Right lobe of liver (tissue), 6 donors: Measurements from ENCODE around the gene ABHD16B. TPM values are rescaled to one million over a fixed set of nuclear protein-coding genes. Genes with fewer than 3 reads are reported as not detected.

Experiments
- ATAC-seq, 4 donors: fragments of 200-7000 bp; cut with Tn5 transposase; one replicate each; pipeline ENCODE4 v1.9.1; 2020; ENCODE audit warnings: mild to moderate bottlenecking in 4 of 4, moderate library complexity in 4 of 4
- DNase-seq, 3 donors: peaks; one replicate each; pipeline ENCODE4 v3.0.0-alpha.2; 2020
- H3K27ac ChIP-seq, 3 donors: fragments of 200-600 bp; one replicate each; pipeline ENCODE4 v1.8.0; 2022
- H3K27me3 ChIP-seq, 2 donors: fragments of 200-600 bp; one replicate each; pipeline ENCODE4 v1.8.0; 2022
- H3K36me3 ChIP-seq, 4 donors: fragments of 200-600 bp; sonication (generic) in 1 of 4; one replicate each; pipeline versions ENCODE4 v1.5.1 to v1.8.0; 2017 to 2022; ENCODE audit warnings: control low read depth in 1 of 4
- H3K4me1 ChIP-seq, 4 donors: fragments of 200-600 bp; sonication (generic) in 1 of 4; one replicate each; pipeline versions ENCODE4 v1.5.1 to v1.8.0; 2017 to 2022; ENCODE audit warnings: control low read depth in 1 of 4
- H3K4me3 ChIP-seq, 3 donors: fragments of 200-600 bp; one replicate each; pipeline ENCODE4 v1.8.0; 2022
- H3K9me3 ChIP-seq, 4 donors: fragments of 200-600 bp; sonication (generic) in 1 of 4; one replicate each; pipeline versions ENCODE4 v1.5.1 to v1.8.0; 2017 to 2022; ENCODE audit warnings: control low read depth in 1 of 4
- POLR2A ChIP-seq: fragments of 450-650 bp; IDR thresholded peaks from one replicate; pipeline ENCODE4 v1.6.1; 2017; ENCODE audit warnings: antibody characterized with exemption, mild to moderate bottlenecking
- WGBS: methylation state at CpG from one replicate; pipeline ENCODE4 v1.1.6; 2018; ENCODE audit warnings: low coverage, low lambda C conversion rate; ENCODE audit not compliant: insufficient coverage; ENCODE audit errors: missing lambda C conversion rate; 5-methylcytosine and 5-hydroxymethylcytosine counted together
- intact Hi-C, 2 donors: fragments of 100-400 bp; cut with DNase I; formaldehyde crosslinking; loops; one replicate each; pipeline versions ENCODE4 v1.11.2 to v1.14.1; 2022
- total RNA-seq, 6 experiments: library from RNA; depleted of rRNA in 2 of 6; stranded (reverse); fragments of >200 nt in 2 of 6; fragmentation: NEBNext Ultra II Directional in 3 of 6; extraction: Animal tissue kit (Norgen Biotek cat#: 25700) in 3 of 6; gene quantifications; one replicate each; pipeline versions ENCODE4 v1.1.0 to v1.2.4, GENCODE V29; 2016 to 2023
- TF ChIP-seq, protein P1 (sequence below), 4 donors: fragments of 200-600 bp in 3 of 4; fragments of 450-650 bp in 1 of 4; IDR thresholded peaks; one replicate each; pipeline versions ENCODE4 v1.5.1 to v1.8.0; 2016 to 2022; ENCODE audit warnings: antibody characterized with exemption in 4 of 4, mild to moderate bottlenecking in 2 of 4
- donor health status: DM: no; HTN: yes; CAD: no.
- donor health status: DM: no; HTN: no; CAD: no.
- donor health status: DM: no; HTN: no; CAD: no.
- donor health status: DM: no; HTN: yes; CAD: no.
- donor health status: DM: no; HTN: yes; CAD: no.

ABHD16B gene
- total RNA-seq, 6 experiments from 2014 or later, result not detected

DNA sequence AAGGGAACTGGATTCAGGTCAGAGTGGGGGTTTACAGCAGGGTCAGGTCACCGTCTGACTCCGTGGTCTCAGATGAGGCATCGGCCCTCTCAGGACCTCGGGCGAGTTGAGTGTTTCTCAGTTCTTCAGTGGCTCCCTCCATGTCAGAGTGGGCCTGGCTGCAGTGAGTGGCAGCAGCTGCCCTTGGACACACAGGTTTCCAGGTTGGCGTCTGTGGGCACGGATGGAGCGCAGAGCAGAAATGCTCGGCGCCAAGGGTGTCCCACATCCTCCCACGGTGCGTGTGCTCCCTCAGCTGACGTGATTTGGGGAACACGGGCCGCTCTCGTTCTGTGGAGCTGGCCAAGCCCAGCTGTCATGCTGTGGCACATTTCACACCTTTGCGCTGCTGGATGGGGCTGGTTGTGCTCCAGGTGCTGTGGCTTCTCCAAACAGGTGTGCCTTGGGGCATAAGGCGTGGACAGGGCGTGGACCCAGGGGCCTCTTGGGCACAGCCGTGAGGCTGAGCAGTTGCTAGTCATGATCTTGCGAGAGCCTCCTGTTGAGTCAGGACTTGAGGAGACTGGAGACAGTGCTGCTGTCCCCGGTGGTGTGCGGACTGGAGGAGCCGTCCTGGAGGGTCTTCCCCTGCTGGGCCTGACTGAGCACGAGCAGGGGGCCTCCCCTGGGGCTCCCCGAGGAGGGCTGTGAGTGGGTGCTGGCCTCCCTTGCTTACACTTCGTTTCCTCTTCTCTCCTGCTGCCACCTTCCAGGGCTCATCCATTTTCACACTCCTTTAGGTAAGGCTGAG lies 24.2 kb downstream of the ABHD16B start:
- DNase-seq (no peak), ATAC-seq (no peak)
- H3K27me3 ChIP-seq, result no peaks in the 10 kb centered on the region
- TF ChIP-seq POLR2A, result no peak
- TF ChIP-seq, protein P1, sequence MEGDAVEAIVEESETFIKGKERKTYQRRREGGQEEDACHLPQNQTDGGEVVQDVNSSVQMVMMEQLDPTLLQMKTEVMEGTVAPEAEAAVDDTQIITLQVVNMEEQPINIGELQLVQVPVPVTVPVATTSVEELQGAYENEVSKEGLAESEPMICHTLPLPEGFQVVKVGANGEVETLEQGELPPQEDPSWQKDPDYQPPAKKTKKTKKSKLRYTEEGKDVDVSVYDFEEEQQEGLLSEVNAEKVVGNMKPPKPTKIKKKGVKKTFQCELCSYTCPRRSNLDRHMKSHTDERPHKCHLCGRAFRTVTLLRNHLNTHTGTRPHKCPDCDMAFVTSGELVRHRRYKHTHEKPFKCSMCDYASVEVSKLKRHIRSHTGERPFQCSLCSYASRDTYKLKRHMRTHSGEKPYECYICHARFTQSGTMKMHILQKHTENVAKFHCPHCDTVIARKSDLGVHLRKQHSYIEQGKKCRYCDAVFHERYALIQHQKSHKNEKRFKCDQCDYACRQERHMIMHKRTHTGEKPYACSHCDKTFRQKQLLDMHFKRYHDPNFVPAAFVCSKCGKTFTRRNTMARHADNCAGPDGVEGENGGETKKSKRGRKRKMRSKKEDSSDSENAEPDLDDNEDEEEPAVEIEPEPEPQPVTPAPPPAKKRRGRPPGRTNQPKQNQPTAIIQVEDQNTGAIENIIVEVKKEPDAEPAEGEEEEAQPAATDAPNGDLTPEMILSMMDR (IDR thresholded peaks at IDR 0.05), result no peak
- no peak overlapping the region for H3K27ac ChIP-seq
- H3K36me3 ChIP-seq, result peaks cover 4 to 47% (median 11%) of the 10 kb centered on the region in 4 donors
- WGBS, result 71% methylated on average over 1 of the region's 27 CpGs
- no peak overlapping the region for H3K4me3 ChIP-seq
- H3K9me3 ChIP-seq, result no peaks in the 10 kb centered on the region
- intact Hi-C loops, result loop anchor here in 1 of 2 donors (10.0 kb wide), 1 partner anchor 49 kb away; no protein-coding TSS in a partner anchor
- peaks cover 0 to 5% (median 0%) of the 10 kb centered on the region in 4 donors for H3K4me1 ChIP-seq

DNA sequence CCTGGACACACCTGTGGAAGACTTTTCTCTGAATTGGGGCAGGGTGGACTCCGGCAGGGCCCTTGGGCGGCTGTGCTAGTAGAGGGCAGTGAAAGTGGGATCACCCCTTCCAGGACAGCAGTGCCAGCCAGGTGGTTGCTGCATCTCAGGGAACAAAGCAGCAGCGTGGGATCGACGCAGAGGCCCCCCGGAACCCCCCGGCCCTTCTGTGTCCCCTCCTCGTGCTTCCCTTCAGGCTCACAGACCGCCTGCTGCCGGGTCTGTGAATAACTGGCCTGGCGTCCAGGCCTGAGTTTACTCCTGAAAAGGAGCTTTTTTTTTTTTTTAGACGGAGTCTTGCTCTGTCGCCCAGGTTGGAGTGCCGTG lies 24.7 kb downstream of the ABHD16B start:
- TF ChIP-seq, protein P1 (IDR thresholded peaks at IDR 0.05), result no peak
- no peak for TF ChIP-seq POLR2A
- ATAC-seq (no peak), DNase-seq (no peak)
- intact Hi-C loops, result loop anchor here in 1 of 2 donors (10.0 kb wide), 1 partner anchor 49 kb away; no protein-coding TSS in a partner anchor
- H3K27me3 ChIP-seq, result no peaks in the 10 kb centered on the region
- peaks cover 4 to 51% (median 11%) of the 10 kb centered on the region in 4 donors for H3K36me3 ChIP-seq
- peaks cover 0 to 5% (median 0%) of the 10 kb centered on the region in 4 donors for H3K4me1 ChIP-seq
- WGBS, result 100% methylated on average over 1 of the region's 14 CpGs
- no peaks in the 10 kb centered on the region for H3K9me3 ChIP-seq
- no peak overlapping the region for H3K4me3 ChIP-seq
- no peak overlapping the region for H3K27ac ChIP-seq

DNA sequence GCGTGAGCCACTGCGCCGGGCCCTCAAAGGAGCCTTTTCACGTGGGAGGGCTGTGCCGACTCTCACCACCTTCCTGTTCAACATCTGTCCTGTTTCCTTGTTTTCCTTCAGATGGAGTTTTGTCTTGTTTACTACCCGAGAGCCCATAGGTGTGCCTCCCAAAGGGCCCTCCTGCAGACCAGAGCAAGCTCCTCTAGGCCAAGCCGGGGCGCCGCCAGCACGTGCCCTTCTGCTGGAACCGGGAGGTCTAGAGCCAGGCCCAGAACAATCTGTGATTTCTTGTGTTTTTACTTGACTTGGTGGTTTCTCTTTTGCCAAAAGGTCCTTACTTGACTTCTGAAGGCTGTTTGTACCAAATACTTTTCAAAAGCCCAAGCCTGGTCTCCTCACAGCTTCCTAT lies 25.6 kb downstream of the ABHD16B start:
- no peak for ATAC-seq
- WGBS, result 95% methylated on average over 10 of the region's 11 CpGs
- no peaks in the 10 kb centered on the region for H3K27me3 ChIP-seq
- no peaks in the 10 kb centered on the region for H3K9me3 ChIP-seq
- DNase-seq, result no peak
- peaks cover 0 to 5% (median 0%) of the 10 kb centered on the region in 4 donors for H3K4me1 ChIP-seq
- H3K4me3 ChIP-seq, result no peak overlapping the region
- TF ChIP-seq, protein P1 (IDR thresholded peaks at IDR 0.05), result no peak
- TF ChIP-seq POLR2A, result no peak
- intact Hi-C loops, result loop anchor here in 1 of 2 donors (10.0 kb wide), 1 partner anchor 48 kb away; no protein-coding TSS in a partner anchor
- no peak overlapping the region for H3K27ac ChIP-seq
- H3K36me3 ChIP-seq, result peaks cover 4 to 53% (median 11%) of the 10 kb centered on the region in 4 donors

DNA sequence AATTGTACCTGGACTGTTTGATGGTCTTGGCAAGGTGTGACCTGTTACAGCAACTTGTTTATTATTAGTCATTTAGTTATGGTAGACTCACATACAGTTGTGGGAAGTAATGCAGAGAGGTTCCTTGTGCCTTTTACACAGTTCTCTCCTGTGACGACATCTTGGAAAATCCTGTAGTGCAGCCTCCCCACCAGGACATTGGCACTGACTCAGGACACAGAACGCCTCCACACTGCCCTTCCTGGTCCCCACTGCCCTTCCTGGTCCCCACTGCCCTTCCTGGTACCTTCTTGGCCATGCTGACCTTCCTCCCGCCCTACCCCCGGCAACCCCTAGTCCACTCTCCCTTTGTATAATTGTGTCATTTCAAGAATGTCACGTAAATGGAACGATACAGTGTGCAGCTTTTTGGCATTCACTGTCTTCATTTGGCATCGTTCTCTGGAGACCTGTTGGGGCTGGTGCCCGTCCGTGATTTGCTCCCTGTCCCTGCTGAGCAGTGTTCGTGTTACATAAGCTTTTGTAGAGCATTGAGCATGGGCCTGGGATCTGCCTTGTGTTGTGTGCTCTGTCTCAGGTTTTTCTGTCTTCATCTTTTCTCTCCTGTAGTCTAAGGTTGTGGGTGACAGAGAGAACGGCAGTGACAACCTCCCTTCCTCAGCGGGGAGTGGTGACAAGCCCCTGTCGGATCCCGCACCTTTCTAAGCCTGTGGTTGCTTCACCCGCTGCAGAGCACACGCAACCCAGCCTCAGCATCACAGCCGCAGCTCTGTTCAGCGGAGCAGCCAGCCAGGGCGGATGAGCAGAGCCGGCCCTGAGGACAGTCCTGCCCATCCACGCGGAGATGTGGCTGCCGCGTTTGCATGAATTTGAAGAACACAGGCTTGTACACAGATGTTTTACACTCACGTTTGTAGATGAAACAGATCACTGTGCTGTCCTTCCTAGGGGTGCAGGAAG lies 28.2 kb downstream of the ABHD16B start:
- intact Hi-C loops, result loop anchor here in 1 of 2 donors (10.0 kb wide), 1 partner anchor 45 kb away; no protein-coding TSS in a partner anchor
- Histone ChIP-seq H3K27me3 (no peaks in the 10 kb centered on the region), H3K27ac (no peak overlapping the region), H3K4me1 (peaks cover 0 to 7% (median 0%) of the 10 kb centered on the region in 4 donors), H3K36me3 (peaks cover 0 to 40% (median 11%) of the 10 kb centered on the region in 4 donors), H3K4me3 (no peak overlapping the region), H3K9me3 (no peaks in the 10 kb centered on the region)
- TF ChIP-seq POLR2A, result no peak
- TF ChIP-seq, protein P1 (IDR thresholded peaks at IDR 0.05), result no peak
- DNase-seq (no peak), ATAC-seq (no peak)
- WGBS, result 81% methylated on average over 21 of the region's 25 CpGs
